Body of pancreas (tissue), 4 donors: Measurements from ENCODE around the gene TBX20.

Source experiments
- POLR2A ChIP-seq, 3 donors: fragments of 450-650 bp; IDR thresholded peaks; one replicate each; pipeline ENCODE4 v1.6.1; 2016; ENCODE audit warnings: antibody characterized with exemption in 3 of 3, mild to moderate bottlenecking in 2 of 3
- TF ChIP-seq, protein P1 (sequence below), 7 experiments: fragments of 450-650 bp in 4 of 7; fragments of 200-600 bp in 3 of 7; sonication (generic) in 3 of 7; IDR thresholded peaks; one replicate each; pipeline ENCODE4 v1.5.1; 2016 to 2019; ENCODE audit warnings: antibody characterized with exemption in 7 of 7

DNA sequence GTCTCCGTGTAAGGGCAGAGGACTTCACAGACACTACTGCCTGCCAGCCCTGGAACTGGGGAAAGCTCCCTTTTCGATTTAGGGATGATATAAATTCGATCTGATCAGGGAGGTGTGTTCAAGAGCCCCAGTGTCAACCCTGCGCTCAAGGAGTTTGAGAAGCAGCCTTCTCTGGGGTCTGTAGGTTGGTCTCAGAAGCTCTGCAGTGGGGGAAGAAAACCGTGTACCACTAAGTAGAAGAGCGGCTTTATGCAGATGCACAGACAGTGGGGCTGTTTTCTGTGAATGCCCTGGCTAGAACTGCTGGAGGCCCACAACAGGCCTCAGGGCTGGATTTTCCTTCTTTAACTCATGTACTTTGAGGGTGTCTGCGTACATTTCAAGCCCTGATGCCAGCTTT, 6.3 kb upstream of the TBX20 start:
- no peak for TF ChIP-seq POLR2A (IDR thresholded peaks at IDR 0.05)
- TF ChIP-seq, protein P1, sequence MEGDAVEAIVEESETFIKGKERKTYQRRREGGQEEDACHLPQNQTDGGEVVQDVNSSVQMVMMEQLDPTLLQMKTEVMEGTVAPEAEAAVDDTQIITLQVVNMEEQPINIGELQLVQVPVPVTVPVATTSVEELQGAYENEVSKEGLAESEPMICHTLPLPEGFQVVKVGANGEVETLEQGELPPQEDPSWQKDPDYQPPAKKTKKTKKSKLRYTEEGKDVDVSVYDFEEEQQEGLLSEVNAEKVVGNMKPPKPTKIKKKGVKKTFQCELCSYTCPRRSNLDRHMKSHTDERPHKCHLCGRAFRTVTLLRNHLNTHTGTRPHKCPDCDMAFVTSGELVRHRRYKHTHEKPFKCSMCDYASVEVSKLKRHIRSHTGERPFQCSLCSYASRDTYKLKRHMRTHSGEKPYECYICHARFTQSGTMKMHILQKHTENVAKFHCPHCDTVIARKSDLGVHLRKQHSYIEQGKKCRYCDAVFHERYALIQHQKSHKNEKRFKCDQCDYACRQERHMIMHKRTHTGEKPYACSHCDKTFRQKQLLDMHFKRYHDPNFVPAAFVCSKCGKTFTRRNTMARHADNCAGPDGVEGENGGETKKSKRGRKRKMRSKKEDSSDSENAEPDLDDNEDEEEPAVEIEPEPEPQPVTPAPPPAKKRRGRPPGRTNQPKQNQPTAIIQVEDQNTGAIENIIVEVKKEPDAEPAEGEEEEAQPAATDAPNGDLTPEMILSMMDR (IDR thresholded peaks at IDR 0.05): no peak
